Colonic mucosa (tissue), 4 donors: ENCODE data around the gene PCIF1. TPM values are rescaled to one million over a fixed set of nuclear protein-coding genes. Genes with fewer than 3 reads are reported as not detected.
A peak's percentile ranks its signal among the peaks of the same experiment; 100 is the strongest.

Experiments used
- DNase-seq: peaks from one replicate; pipeline ENCODE4 v3.0.0-alpha.2; 2020
- H3K27ac ChIP-seq: fragments of 200-600 bp; one replicate; pipeline ENCODE4 v1.8.0; 2021
- H3K27me3 ChIP-seq: fragments of 200-600 bp; one replicate; pipeline ENCODE4 v1.8.0; 2021
- H3K36me3 ChIP-seq: fragments of 200-600 bp; one replicate; pipeline ENCODE4 v1.8.0; 2021
- H3K4me1 ChIP-seq: fragments of 200-600 bp; one replicate; pipeline ENCODE4 v1.8.0; 2021; ENCODE audit warnings: mild to moderate bottlenecking
- H3K4me3 ChIP-seq: fragments of 200-600 bp; one replicate; pipeline ENCODE4 v1.8.0; 2021
- H3K9ac ChIP-seq, 2 donors: one replicate each; pipeline ENCODE4 v1.7.0; 2013; ENCODE audit warnings: control low read depth in 2 of 2, low read depth in 2 of 2, low read length in 2 of 2
- H3K9me3 ChIP-seq: fragments of 200-600 bp; one replicate; pipeline ENCODE4 v1.8.0; 2021
- CTCF ChIP-seq: fragments of 200-600 bp; IDR thresholded peaks from one replicate; pipeline ENCODE4 v1.8.0; 2022; ENCODE audit warnings: antibody characterized with exemption, mild to moderate bottlenecking
- intact Hi-C: fragments of 100-400 bp; cut with DNase I; formaldehyde crosslinking; loops from one replicate; pipeline ENCODE4 v1.14.1; 2022
- total RNA-seq, 2 donors: library from RNA; stranded (reverse); fragmentation: NEBNext Ultra II Directional in 1 of 2; extraction: Animal tissue kit (Norgen Biotek cat#: 25700) in 1 of 2; gene quantifications; one replicate each; pipeline ENCODE4 v1.2.1, GENCODE V29; 2021
- donor health status: healthy.
- donor health status: DM: no; HTN: no; CAD: no.
- donor health status: DM: no; HTN: no; CAD: no.

PCIF1 gene
- total RNA-seq, 2 donors from 2014 or later = 28.9 to 33.6 TPM

DNA sequence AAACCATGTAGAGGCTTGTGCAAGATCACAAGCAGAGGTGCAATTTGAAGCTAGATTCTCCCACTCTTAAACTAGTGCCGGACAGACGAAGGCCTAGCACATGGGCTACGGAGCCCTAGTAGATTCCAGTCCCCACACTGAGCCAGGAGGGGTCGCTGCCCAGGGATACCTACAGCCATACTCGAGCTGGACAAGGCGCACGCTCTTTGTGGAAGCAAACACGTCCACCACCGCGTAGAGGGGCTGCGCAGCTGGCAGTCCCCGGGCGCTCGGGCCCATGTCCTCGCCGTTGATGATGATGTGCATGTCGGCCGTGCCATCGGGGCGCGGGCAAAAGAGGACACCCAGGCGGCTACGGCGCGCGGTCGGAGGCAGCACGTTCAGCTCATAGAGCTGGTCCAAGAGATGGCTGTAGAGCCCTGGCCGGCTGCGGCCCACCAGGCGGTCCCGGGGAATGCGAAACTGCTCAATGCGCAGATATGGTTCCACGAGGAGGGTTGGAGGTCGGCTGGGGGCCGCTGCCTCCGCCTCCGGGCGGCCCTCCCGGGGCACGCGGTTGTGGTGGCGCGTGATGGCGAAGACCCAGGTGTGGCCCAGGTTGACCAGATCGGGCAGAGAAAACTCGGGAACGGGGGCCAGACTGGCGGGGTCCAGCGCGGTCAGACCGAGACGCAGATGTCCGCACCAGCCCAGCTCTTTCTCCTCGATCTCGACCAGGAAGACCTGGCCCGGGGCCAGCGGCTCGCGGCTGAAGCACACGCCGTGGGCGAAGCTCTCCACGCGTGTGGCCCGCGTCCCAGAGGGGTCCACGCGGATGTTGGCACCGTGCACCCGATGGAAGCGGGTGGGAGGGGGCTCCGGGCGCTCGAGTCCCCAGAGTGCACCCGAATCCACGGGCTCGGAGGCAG, 44.2 kb upstream of the PCIF1 start:
- Histone ChIP-seq H3K27me3 (no peaks in the 10 kb centered on the region), H3K27ac (peak overlapping the region; percentile 71), H3K36me3 (peaks cover 7% of the 10 kb centered on the region), H3K4me3 (peak overlapping the region; percentile 94), H3K4me1 (peaks cover 18% of the 10 kb centered on the region), H3K9ac (peak overlapping the region; percentile 86 to 96), H3K9me3 (no peaks in the 10 kb centered on the region)
- peak; percentile 72 for TF ChIP-seq CTCF
- intact Hi-C loops = loop anchor here (5.0 kb wide), 2 partner anchors 42 to 72 kb away; partner anchors contain the start of gene PCIF1
- DNase-seq = peak; percentile 89

GRCh38 chr20:45890985-45891983, 43.2 kb upstream of the PCIF1 start, which contains the start of the genes CTSA and NEURL2:
Gene CTSA, plus strand, starts transcription at chr20:45891335. Its CDS starts 234 bp downstream, at chr20:45891569.
Gene NEURL2, minus strand, starts transcription at chr20:45891208. Its CDS starts 217 bp downstream, at chr20:45890991.
- Histone ChIP-seq H3K9ac (peak within 1 kb of the TSS; percentile 86 to 96), H3K4me3 (peak within 1 kb of the TSS; percentile 94), H3K4me1 (peaks cover 18% of the 10 kb centered on the region), H3K27ac (peak within 1 kb of the TSS; percentile 71), H3K27me3 (no peaks in the 10 kb centered on the region), H3K9me3 (no peaks in the 10 kb centered on the region), H3K36me3 (peaks cover 7% of the 10 kb centered on the region)
- TF ChIP-seq CTCF = no peak
- intact Hi-C loops = loop anchor here (5.0 kb wide), 2 partner anchors 41 to 71 kb away; partner anchors contain the start of gene PCIF1
- peak; percentile 97 for DNase-seq

- intact Hi-C loops = loop anchor here (5.0 kb wide), 2 partner anchors 40 to 70 kb away; partner anchors contain the start of gene PCIF1
- peak overlapping the region; percentile 71 for H3K27ac ChIP-seq
- H3K27me3 ChIP-seq = no peaks in the 10 kb centered on the region
- H3K9ac ChIP-seq = peak overlapping the region; percentile 86 to 96
- H3K4me3 ChIP-seq = peak overlapping the region; percentile 94
- peaks cover 13% of the 10 kb centered on the region for H3K36me3 ChIP-seq
- H3K9me3 ChIP-seq = no peaks in the 10 kb centered on the region
- H3K4me1 ChIP-seq = peaks cover 18% of the 10 kb centered on the region
- TF ChIP-seq CTCF = no peak
- DNase-seq = peak; percentile 57
Observed at GRCh38 chr20:45892049-45892825, 42.2 kb upstream of the PCIF1 start.

- H3K4me1 ChIP-seq = peaks cover 18% of the 10 kb centered on the region
- intact Hi-C loops = loop anchor here (5.0 kb wide), 2 partner anchors 39 to 69 kb away; partner anchors contain the start of gene PCIF1
- no peak overlapping the region for H3K4me3 ChIP-seq
- peak; percentile 81 for DNase-seq
- peaks cover 13% of the 10 kb centered on the region for H3K36me3 ChIP-seq
- TF ChIP-seq CTCF = no peak
- H3K27ac ChIP-seq = peak overlapping the region; percentile 71
- H3K9me3 ChIP-seq = no peaks in the 10 kb centered on the region
- peak overlapping the region; percentile 40 to 86 for H3K9ac ChIP-seq
- H3K27me3 ChIP-seq = no peaks in the 10 kb centered on the region
Observed at GRCh38 chr20:45892828-45893500, 41.5 kb upstream of the PCIF1 start.
